Fibroblast of villous mesenchyme (primary cell): Measurements from ENCODE around the gene PGLYRP4. TPM values are rescaled to one million over a fixed set of nuclear protein-coding genes. Genes with fewer than 3 reads are reported as not detected.

Experiments
- DNase-seq: peaks from one replicate; pipeline ENCODE4 v3.0.0-alpha.2; 2010; ENCODE audit warnings: low read depth
- H3K4me3 ChIP-seq: 2 replicates; pipeline ENCODE4 v1.5.1; 2011; ENCODE audit warnings: low read depth, mild to moderate bottlenecking, low read length
- total RNA-seq: library from RNA; depleted of rRNA; stranded (reverse); fragments of >200 nt; gene quantifications from 2 replicates; pipeline ENCODE4 v1.2.3, GENCODE V29; 2012
- TF ChIP-seq, protein P1 (sequence below): IDR thresholded peaks from 2 replicates; pipeline ENCODE4 v1.5.1; 2012; ENCODE audit warnings: low read depth, mild to moderate bottlenecking, low read length; ENCODE audit not compliant: insufficient read depth

The PGLYRP4 gene
- total RNA-seq, 1 donor, result not detected

DNA sequence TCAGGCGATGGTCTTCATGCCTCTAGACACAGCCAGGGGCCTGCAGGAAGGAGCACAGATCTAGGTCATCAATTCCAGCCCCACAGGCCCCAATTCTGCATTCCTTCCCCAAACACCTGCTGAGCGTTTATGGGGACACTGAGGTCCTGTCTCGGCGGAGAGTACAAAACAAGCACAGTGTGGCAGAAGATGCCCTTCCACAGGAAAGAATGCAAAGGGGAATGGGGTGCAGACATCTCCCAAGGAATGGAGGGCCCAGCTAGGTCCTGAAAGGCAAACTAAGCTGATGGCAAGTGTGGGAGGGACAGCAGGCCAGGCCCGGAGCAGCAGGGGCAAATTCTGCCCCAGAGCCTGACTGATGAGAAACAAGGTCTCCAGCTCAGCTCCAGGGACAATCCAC is 45.8 kb upstream of the PGLYRP4 start:
- H3K4me3 ChIP-seq, result no peak overlapping the region
- DNase-seq, result no peak
- TF ChIP-seq, protein P1, sequence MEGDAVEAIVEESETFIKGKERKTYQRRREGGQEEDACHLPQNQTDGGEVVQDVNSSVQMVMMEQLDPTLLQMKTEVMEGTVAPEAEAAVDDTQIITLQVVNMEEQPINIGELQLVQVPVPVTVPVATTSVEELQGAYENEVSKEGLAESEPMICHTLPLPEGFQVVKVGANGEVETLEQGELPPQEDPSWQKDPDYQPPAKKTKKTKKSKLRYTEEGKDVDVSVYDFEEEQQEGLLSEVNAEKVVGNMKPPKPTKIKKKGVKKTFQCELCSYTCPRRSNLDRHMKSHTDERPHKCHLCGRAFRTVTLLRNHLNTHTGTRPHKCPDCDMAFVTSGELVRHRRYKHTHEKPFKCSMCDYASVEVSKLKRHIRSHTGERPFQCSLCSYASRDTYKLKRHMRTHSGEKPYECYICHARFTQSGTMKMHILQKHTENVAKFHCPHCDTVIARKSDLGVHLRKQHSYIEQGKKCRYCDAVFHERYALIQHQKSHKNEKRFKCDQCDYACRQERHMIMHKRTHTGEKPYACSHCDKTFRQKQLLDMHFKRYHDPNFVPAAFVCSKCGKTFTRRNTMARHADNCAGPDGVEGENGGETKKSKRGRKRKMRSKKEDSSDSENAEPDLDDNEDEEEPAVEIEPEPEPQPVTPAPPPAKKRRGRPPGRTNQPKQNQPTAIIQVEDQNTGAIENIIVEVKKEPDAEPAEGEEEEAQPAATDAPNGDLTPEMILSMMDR, result no peak

- no peak for DNase-seq
- H3K4me3 ChIP-seq, result no peak overlapping the region
- TF ChIP-seq, protein P1, result no peak
Observed at GRCh38 chr1:153393926-153394325, 45.3 kb upstream of the PGLYRP4 start.

GRCh38 chr1:153392822-153393221 is 44.2 kb upstream of the PGLYRP4 start:
- no peak overlapping the region for H3K4me3 ChIP-seq
- TF ChIP-seq, protein P1, result no peak
- DNase-seq, result no peak

DNA sequence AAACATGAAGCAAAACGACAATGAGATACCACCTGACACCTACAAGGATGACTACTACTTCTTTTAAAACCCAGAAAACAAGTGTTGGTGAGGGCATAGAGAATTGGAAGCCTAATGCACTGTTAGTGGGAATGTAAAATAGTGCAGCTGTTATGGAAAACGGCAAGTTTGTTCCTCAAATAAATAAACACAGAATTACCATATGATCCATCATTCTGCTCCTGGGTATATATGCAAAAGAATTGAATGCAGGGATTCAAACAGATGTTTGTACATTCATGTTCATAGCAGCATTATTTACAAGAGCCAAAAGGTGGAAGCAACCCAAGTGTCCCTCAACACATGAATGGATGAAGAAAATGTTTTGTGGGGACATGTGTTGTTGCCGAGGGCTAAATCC is 43.6 kb upstream of the PGLYRP4 start:
- DNase-seq, result no peak
- TF ChIP-seq, protein P1, result no peak
- no peak overlapping the region for H3K4me3 ChIP-seq

- no peak for DNase-seq
- TF ChIP-seq, protein P1, result no peak
- H3K4me3 ChIP-seq, result no peak within 1 kb of the TSS
Observed at GRCh38 chr1:153390938-153391710, 42.5 kb upstream of the PGLYRP4 start, which contains the start of gene S100A8. Gene S100A8, minus strand, starts transcription at chr1:153391073. Its CDS starts 538 bp downstream, at chr1:153390535.

DNA sequence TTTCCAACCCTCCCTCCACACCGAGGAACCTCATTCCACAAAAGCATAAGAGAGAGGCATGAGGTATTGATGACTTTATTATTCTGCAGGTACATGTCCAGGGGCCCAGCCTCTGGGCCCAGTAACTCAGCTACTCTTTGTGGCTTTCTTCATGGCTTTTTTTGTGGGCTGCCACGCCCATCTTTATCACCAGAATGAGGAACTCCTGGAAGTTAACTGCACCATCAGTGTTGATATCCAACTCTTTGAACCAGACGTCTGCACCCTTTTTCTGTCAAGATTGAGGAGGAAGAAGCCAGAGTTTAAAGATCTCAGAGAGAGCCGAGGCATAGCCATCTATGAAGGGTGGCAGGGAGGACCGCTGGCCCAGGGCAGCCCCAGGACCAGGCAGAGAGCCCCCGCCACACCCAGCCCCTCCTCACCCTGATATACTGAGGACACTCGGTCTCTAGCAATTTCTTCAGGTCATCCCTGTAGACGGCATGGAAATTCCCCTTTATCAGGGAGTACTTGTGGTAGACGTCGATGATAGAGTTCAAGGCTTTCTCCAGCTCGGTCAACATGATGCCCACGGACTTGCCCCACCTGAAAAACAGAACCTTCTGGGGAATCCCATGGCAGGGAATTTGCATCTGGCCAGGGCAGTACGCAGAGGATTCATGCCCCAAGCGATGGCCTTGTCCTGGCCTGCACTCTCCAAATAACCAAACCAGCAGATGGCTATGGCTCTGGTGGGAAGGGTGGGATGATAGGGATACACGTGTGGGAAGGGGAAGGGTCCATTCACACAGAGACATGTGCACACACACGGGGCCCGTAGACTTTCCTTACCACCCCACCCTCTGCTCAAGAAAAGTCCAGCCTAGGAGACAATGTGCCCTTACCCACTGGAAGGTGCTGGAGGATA is 41.6 kb upstream of the PGLYRP4 start:
- DNase-seq, result no peak
- H3K4me3 ChIP-seq, result no peak overlapping the region
- TF ChIP-seq, protein P1, result no peak
